OCI-LY7 (cell line): ENCODE data around the gene OR8D2. TPM values are rescaled to one million over a fixed set of nuclear protein-coding genes. Genes with fewer than 3 reads are reported as not detected.

Source experiments
- BruUV-seq: library from RNA; stranded (reverse); fragments of 400-500 nt; replicated peaks from 2 replicates; lab custom pipeline; 2021; lab: Mats Ljungman, UMichigan
- CTCF ChIA-PET: fragments of 300-600 bp; sonication (Branson Sonifier 250); formaldehyde crosslinking; loops from one replicate; lab custom pipeline; 2022; ENCODE audit warnings: antibody characterized with exemption; ENCODE audit not compliant: unreplicated experiment; lab: Charles Lee
- POLR2A ChIA-PET: fragments of 300-600 bp; sonication (Branson Sonifier 250); formaldehyde crosslinking; loops from one replicate; lab custom pipeline; 2022; ENCODE audit warnings: antibody characterized with exemption; lab: Charles Lee
- DNase-seq: peaks from one replicate; pipeline ENCODE4 v3.0.0-alpha.2; 2015; ENCODE audit warnings: low spot score
- H2AFZ ChIP-seq: fragments of 200-600 bp; sonication (generic), shearing (Covaris generic); 2 replicates; pipeline ENCODE4 v1.6.1; 2014; ENCODE audit warnings: mild to moderate bottlenecking, antibody characterized with exemption, low read length, moderate library complexity
- H3K27ac ChIP-seq: fragments of 200-600 bp; sonication (generic); 2 replicates; pipeline ENCODE4 v1.5.1; 2014; ENCODE audit warnings: mixed run types, low read depth, mild to moderate bottlenecking, moderate library complexity, low read length, inconsistent platforms; ENCODE audit not compliant: poor library complexity, severe bottlenecking
- H3K36me3 ChIP-seq: fragments of 200-600 bp; sonication (generic); 2 replicates; pipeline ENCODE4 v1.6.1; 2014; ENCODE audit warnings: mild to moderate bottlenecking, antibody characterized with exemption, low read length, moderate library complexity, mixed read lengths; ENCODE audit not compliant: insufficient read depth
- H3K4me1 ChIP-seq: fragments of 200-600 bp; sonication (generic); 2 replicates; pipeline ENCODE4 v1.5.1; 2014; ENCODE audit warnings: mild to moderate bottlenecking, low read length; ENCODE audit not compliant: insufficient read depth, poor library complexity, severe bottlenecking
- H3K4me2 ChIP-seq: fragments of 200-600 bp; sonication (generic); 2 replicates; pipeline ENCODE4 v1.6.1; 2014; ENCODE audit warnings: mild to moderate bottlenecking, low read length
- H3K4me3 ChIP-seq: fragments of 200-600 bp; sonication (generic); 2 replicates; pipeline ENCODE4 v1.5.1; 2014; ENCODE audit warnings: mild to moderate bottlenecking, low read depth, low read length; ENCODE audit not compliant: poor library complexity, severe bottlenecking
- H3K79me2 ChIP-seq: fragments of 200-600 bp; sonication (generic); 2 replicates; pipeline ENCODE4 v1.6.1; 2016; ENCODE audit warnings: low read depth, mild to moderate bottlenecking, low read length, moderate library complexity, mixed read lengths; ENCODE audit not compliant: insufficient read depth
- H3K9me2 ChIP-seq: fragments of 200-600 bp; sonication (generic); 2 replicates; pipeline ENCODE4 v1.6.1; 2016; ENCODE audit warnings: mild to moderate bottlenecking, low read length, mixed read lengths; ENCODE audit not compliant: insufficient read depth
- H3K9me3 ChIP-seq: fragments of 200-600 bp; sonication (generic); 2 replicates; pipeline ENCODE4 v1.6.1; 2014; ENCODE audit warnings: mild to moderate bottlenecking, mixed run types, low read length, mixed read lengths
- H4K20me1 ChIP-seq: fragments of 200-600 bp; sonication (generic); 2 replicates; pipeline ENCODE4 v1.6.1; 2014; ENCODE audit warnings: mild to moderate bottlenecking, antibody characterized with exemption, low read length, moderate library complexity, mixed read lengths; ENCODE audit not compliant: insufficient read depth
- CTCF ChIP-seq: fragments of 200-600 bp; sonication (generic); conservative IDR thresholded peaks from 2 replicates; pipeline ENCODE4 v1.5.1; 2014; ENCODE audit warnings: mild to moderate bottlenecking, antibody characterized with exemption, low read length, moderate library complexity, mixed read lengths
- EZH2phosphoT487 ChIP-seq: fragments of 200-600 bp; sonication (generic); IDR thresholded peaks from 2 replicates; pipeline ENCODE4 v1.6.1; 2018; ENCODE audit warnings: low read depth, borderline replicate concordance, mild to moderate bottlenecking, mixed run types, antibody characterized with exemption, low read length, moderate library complexity, mixed read lengths
- intact Hi-C: fragments of 100-400 bp; cut with micrococcal nuclease; formaldehyde crosslinking; loops from one replicate; pipeline ENCODE4 v1.10.0; 2022; ENCODE audit not compliant: unreplicated experiment
- total RNA-seq, 2 experiments: library from RNA; depleted of rRNA in 1 of 2; stranded (reverse); fragments of >200 nt in 1 of 2; shearing (Covaris generic) in 1 of 2; gene quantifications; 2 replicates each; pipeline ENCODE4 v1.2.3, GENCODE V29; 2014 to 2022

The OR8D2 gene
- total RNA-seq, 2 experiments from 2014 or later: not detected

- H3K79me2 ChIP-seq: no peaks in the 10 kb centered on the region
- no peaks in the 10 kb centered on the region for H3K9me2 ChIP-seq
- H3K4me1 ChIP-seq: no peaks in the 10 kb centered on the region
- no peak overlapping the region for H2AFZ ChIP-seq
- BruUV-seq: no TSS peak
- H3K9me3 ChIP-seq: no peaks in the 10 kb centered on the region
- TF ChIP-seq CTCF (no peak), EZH2phosphoT487 (no peak)
- no peak overlapping the region for H3K4me3 ChIP-seq
- no peaks in the 10 kb centered on the region for H3K36me3 ChIP-seq
- H4K20me1 ChIP-seq: no peaks in the 10 kb centered on the region
- intact Hi-C loops: no loop called here
- no peak overlapping the region for H3K27ac ChIP-seq
- ChIA-PET POLR2A (interaction anchor here (0.5 to 1.6 kb wide), 5 partner anchors 10 to 643 kb away, joined by 3 to 5 read pairs (median 3); no protein-coding TSS in a partner anchor), CTCF (no interaction called here)
- DNase-seq: no peak
- H3K4me2 ChIP-seq: no peak overlapping the region
These were observed 24.3 kb upstream of the OR8D2 start for GRCh38 chr11:124344346-124344745.

DNA sequence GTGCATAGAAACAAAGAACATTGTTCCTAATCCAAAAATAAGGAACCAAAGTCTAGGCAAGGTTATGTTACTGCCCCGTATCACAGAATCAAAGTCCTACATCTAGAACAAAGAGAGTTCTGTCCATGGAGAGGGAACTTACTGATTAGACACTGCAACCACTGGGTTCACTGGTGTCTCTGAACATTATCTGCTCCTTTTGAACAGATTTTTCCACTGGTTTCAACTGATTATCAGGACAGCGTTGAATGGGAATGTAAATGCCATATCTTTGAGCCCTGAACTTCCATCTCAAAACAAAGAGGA, 20.1 kb upstream of the OR8D2 start:
- no peaks in the 10 kb centered on the region for H4K20me1 ChIP-seq
- POLR2A ChIA-PET: no interaction called here
- no peak for TF ChIP-seq CTCF
- TF ChIP-seq EZH2phosphoT487: no peak

GRCh38 chr11:124339396-124340141, 19.6 kb upstream of the OR8D2 start:
- no peaks in the 10 kb centered on the region for H3K4me1 ChIP-seq
- H4K20me1 ChIP-seq: no peaks in the 10 kb centered on the region
- ChIA-PET CTCF (no interaction called here), POLR2A (interaction anchor here (1.3 kb wide), 1 partner anchor 9 kb away, joined by 3 read pairs; no protein-coding TSS in a partner anchor)
- no peaks in the 10 kb centered on the region for H3K9me3 ChIP-seq
- no peak overlapping the region for H3K27ac ChIP-seq
- no peak for DNase-seq
- no peak overlapping the region for H3K4me3 ChIP-seq
- no peaks in the 10 kb centered on the region for H3K79me2 ChIP-seq
- no TSS peak for BruUV-seq
- H2AFZ ChIP-seq: no peak overlapping the region
- no peaks in the 10 kb centered on the region for H3K36me3 ChIP-seq
- H3K9me2 ChIP-seq: no peaks in the 10 kb centered on the region
- intact Hi-C loops: no loop called here
- H3K4me2 ChIP-seq: no peak overlapping the region
- TF ChIP-seq CTCF (no peak), EZH2phosphoT487 (no peak)

More for the DNA sequence above, 20.1 kb upstream of the OR8D2 start:
- Histone ChIP-seq H3K9me3 (no peaks in the 10 kb centered on the region), H3K9me2 (no peaks in the 10 kb centered on the region), H3K4me1 (no peaks in the 10 kb centered on the region), H3K36me3 (no peaks in the 10 kb centered on the region), H3K4me3 (no peak overlapping the region), H3K27ac (no peak overlapping the region), H3K4me2 (no peak overlapping the region), H2AFZ (no peak overlapping the region), H3K79me2 (no peaks in the 10 kb centered on the region)
- CTCF ChIA-PET: no interaction called here
- BruUV-seq: no TSS peak
- intact Hi-C loops: no loop called here
- DNase-seq: no peak
